Measurements from ENCODE around the gene ZNF200. TPM values are rescaled to one million over a fixed set of nuclear protein-coding genes. Genes with fewer than 3 reads are reported as not detected.

Gene ZNF200
- total RNA-seq, 2 experiments from 2014 or later: 8.7 to 9.6 TPM

DNA sequence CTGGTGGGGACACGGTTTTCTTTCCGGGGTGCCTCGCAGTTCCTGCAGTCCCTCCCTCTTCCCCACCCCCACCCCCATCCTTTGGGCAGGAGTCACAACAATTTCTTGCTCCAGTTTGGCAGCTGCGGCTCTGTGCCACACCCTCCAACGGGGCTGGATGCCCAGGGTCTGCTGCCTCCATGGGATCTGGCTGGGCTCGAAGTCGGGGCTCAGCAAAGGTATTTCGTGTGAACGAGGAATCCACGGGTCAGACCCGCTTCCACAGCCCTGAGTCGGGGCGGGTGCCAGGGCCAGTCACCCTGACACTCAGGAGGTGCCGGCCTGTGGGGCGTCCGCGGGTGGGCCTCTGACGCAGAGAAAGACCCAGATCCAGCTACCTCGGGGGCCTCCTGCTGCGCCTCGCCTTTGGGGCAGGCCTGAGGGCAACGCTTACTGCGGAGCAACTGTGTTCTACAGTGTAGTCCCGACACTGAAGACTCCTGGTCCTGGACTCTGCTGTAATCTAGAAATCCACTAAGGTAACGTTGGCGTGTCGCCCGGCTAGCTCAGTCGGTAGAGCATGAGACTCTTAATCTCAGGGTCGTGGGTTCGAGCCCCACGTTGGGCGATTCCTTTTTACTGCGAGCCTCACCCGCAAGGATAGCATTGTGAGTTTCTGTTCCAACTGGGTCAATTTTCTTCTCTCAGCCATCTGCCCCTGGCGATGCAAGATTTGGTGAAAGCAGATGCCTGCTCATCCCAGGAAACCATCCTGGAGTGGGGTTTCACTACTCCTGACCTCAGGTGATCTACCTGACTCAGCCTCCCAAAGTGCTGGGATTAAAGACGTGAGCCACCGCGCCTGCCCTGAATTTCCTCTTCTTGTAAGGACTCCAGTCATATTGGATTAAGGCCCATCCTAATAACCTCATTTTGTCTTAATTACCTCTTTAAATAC lies 59.5 kb downstream of the ZNF200 start:
- TF ChIP-seq, protein P1, sequence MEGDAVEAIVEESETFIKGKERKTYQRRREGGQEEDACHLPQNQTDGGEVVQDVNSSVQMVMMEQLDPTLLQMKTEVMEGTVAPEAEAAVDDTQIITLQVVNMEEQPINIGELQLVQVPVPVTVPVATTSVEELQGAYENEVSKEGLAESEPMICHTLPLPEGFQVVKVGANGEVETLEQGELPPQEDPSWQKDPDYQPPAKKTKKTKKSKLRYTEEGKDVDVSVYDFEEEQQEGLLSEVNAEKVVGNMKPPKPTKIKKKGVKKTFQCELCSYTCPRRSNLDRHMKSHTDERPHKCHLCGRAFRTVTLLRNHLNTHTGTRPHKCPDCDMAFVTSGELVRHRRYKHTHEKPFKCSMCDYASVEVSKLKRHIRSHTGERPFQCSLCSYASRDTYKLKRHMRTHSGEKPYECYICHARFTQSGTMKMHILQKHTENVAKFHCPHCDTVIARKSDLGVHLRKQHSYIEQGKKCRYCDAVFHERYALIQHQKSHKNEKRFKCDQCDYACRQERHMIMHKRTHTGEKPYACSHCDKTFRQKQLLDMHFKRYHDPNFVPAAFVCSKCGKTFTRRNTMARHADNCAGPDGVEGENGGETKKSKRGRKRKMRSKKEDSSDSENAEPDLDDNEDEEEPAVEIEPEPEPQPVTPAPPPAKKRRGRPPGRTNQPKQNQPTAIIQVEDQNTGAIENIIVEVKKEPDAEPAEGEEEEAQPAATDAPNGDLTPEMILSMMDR (IDR thresholded peaks at IDR 0.05): no peak
- no peaks in the 10 kb centered on the region for H3K9me3 Mint-ChIP-seq
- no peak overlapping the region for H3K27ac Mint-ChIP-seq
- H3K36me3 Mint-ChIP-seq (ENCODE audit: low read depth): no peaks in the 10 kb centered on the region
- CTCF ChIA-PET: no interaction called here
- ATAC-seq (no peak), DNase-seq (peak; percentile 77)
- H3K4me3 Mint-ChIP-seq: peak overlapping the region; percentile 60
- H3K4me1 Mint-ChIP-seq (ENCODE audit: low read depth): peaks cover 34% of the 10 kb centered on the region
- POLR2A ChIA-PET: no interaction called here
- intact Hi-C loops (cut with micrococcal nuclease): no loop called here
- H3K27me3 Mint-ChIP-seq: peaks cover 52% of the 10 kb centered on the region

DNA sequence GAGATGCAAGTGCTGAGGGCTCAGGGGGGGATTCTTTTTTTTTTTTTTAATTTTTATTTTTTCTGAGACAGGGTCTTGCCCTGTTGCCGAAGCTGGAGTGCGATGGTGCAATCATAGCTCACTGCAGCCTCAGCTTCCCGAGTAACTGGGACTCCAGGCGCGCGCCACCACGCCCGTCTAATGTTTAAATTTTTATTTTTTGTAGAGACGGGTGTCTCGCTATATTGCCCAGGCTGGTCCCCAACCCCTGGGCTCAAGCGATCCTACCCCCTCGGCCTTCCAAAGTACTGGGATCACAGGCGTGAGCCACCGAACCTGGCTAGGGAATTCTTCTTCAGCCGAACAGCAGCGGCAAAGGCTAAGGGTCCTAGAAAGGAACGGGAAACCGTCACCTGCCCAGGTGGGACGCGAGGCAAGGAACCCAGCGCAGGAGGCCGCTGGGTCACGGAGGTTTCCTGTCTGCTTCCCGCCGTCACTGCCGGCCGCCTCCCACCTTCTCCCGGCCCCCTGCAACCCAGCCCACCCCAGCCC lies 60.3 kb downstream of the ZNF200 start:
- DNase-seq (no peak), ATAC-seq (no peak)
- peak overlapping the region; percentile 70 for H3K4me3 Mint-ChIP-seq
- H3K4me1 Mint-ChIP-seq (ENCODE audit: low read depth): peaks cover 34% of the 10 kb centered on the region
- intact Hi-C loops (cut with micrococcal nuclease): no loop called here
- no peaks in the 10 kb centered on the region for H3K36me3 Mint-ChIP-seq (ENCODE audit: low read depth)
- TF ChIP-seq, protein P1 (IDR thresholded peaks at IDR 0.05): peak; percentile 31
- H3K27ac Mint-ChIP-seq: peak overlapping the region; percentile 43
- ChIA-PET POLR2A (interaction anchor here (1.0 kb wide), 1 partner anchor 131 kb away, joined by 3 read pairs; the partner anchor contains the start of genes TIGD7 and ZNF75A), CTCF (interaction anchor here (1.4 to 2.0 kb wide), 2 partner anchors 13 to 93 kb away, joined by 6 read pairs; no protein-coding TSS in a partner anchor)
- H3K9me3 Mint-ChIP-seq: no peaks in the 10 kb centered on the region
- H3K27me3 Mint-ChIP-seq: peaks cover 49% of the 10 kb centered on the region

DNA sequence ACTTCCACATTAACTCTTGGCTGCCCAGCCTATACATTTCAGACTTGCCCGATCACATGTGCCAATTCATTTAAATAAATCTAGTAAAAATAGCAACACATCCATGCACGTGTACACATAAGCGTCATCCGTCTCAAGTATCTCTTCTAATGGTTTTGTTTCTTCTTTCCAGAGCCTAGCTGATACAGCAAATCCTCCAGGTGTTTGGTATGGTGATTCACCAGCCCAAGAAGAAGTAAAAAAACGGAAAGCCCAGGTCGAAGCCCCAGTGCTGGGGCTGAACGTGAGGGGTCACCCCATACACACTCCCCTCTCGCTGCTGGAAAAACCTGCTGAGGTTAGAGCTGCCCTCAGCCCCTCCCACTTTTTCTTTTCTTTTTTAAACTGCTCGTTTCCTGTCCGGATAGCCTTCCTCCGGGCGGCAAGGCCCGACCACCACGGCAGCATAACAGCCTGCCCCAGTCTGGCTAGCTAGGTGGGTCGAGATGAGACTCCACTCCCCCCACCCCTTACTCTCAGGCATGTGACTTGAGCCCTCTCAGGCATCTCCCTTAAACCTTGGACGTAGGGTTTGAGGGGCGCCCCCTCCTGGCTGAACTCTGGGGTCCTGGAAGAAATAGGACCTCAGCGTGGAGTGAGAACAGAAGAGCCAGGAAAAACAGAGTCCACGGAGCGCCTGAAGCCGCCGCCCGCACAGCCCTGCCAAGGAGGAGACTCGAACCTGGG lies 60.9 kb downstream of the ZNF200 start:
- DNase-seq (peak; percentile 71), ATAC-seq (peak; percentile 28)
- Mint-ChIP-seq H3K4me3 (peak overlapping the region; percentile 70), H3K27me3 (peaks cover 45% of the 10 kb centered on the region), H3K27ac (peak overlapping the region; percentile 43), H3K36me3 (ENCODE audit: low read depth) (no peaks in the 10 kb centered on the region), H3K4me1 (ENCODE audit: low read depth) (peaks cover 34% of the 10 kb centered on the region), H3K9me3 (no peaks in the 10 kb centered on the region)
- intact Hi-C loops (cut with micrococcal nuclease): no loop called here
- TF ChIP-seq, protein P1 (IDR thresholded peaks at IDR 0.05): peak; percentile 68
- ChIA-PET POLR2A (interaction anchor here (0.9 to 1.3 kb wide), 3 partner anchors 10 to 191 kb away, joined by 3 read pairs; partner anchors contain the start of genes TIGD7 and ZNF75A), CTCF (interaction anchor here (1.0 to 2.0 kb wide), 6 partner anchors 9 to 142 kb away, joined by 3 to 12 read pairs (median 6); no protein-coding TSS in a partner anchor)

Other genes starting within 250 kb of the ZNF200 start
- not detected for gene CLDN9, start 222.2 kb downstream of the ZNF200 start, total RNA-seq
- gene CLDN6, start 217.0 kb downstream of the ZNF200 start, total RNA-seq: not detected
- 10 to 100 TPM; 11.8 to 13.5 TPM for gene TNFRSF12A, start 214.8 kb downstream of the ZNF200 start, total RNA-seq
- 10 to 100 TPM; 24.2 to 24.8 TPM for gene HCFC1R1, start 211.2 kb downstream of the ZNF200 start, total RNA-seq
- 10 to 100 TPM; 55.4 to 56.6 TPM for gene THOC6, start 211.1 kb downstream of the ZNF200 start, total RNA-seq
- gene BICDL2, start 198.2 kb downstream of the ZNF200 start, total RNA-seq: under 1 TPM; 0.77 to 0.92 TPM
- gene MMP25, start 188.6 kb downstream of the ZNF200 start, total RNA-seq: 1 to 10 TPM; 1.1 to 1.5 TPM
- 100 to 1,000 TPM; 971 to 974 TPM for gene IL32, start 169.5 kb downstream of the ZNF200 start, total RNA-seq
- under 1 TPM; 0.09 to 0.25 TPM for gene ZSCAN10, start 135.9 kb downstream of the ZNF200 start, total RNA-seq
- gene ZNF205, start 122.6 kb downstream of the ZNF200 start, total RNA-seq: not detected
- 1 to 10 TPM; 6.1 to 7.5 TPM for gene ZNF213, start 100.1 kb downstream of the ZNF200 start, total RNA-seq
- gene OR1F1, start 47.0 kb downstream of the ZNF200 start, total RNA-seq: not detected
- gene MEFV, start 21.5 kb upstream of the ZNF200 start, total RNA-seq: not detected
- 10 to 100 TPM; 19.5 to 22.0 TPM for gene ZNF263, start 48.3 kb upstream of the ZNF200 start, total RNA-seq
- 1 to 10 TPM; 4.0 to 4.7 TPM for gene TIGD7, start 70.3 kb upstream of the ZNF200 start, total RNA-seq
- 10 to 100 TPM; 21.2 to 21.7 TPM for gene ZNF75A, start 70.3 kb upstream of the ZNF200 start, total RNA-seq
- not detected for gene OR2C1, start 120.7 kb upstream of the ZNF200 start, total RNA-seq
- gene ZSCAN32, start 165.8 kb upstream of the ZNF200 start, total RNA-seq: 10 to 100 TPM; 13.2 to 15.6 TPM
- gene ZNF174, start 166.1 kb upstream of the ZNF200 start, total RNA-seq: 1 to 10 TPM; 6.7 to 6.9 TPM
- 1 to 10 TPM; 1.6 to 1.8 TPM for gene ZNF597, start 208.3 kb upstream of the ZNF200 start, total RNA-seq
- gene NAA60, start 208.5 kb upstream of the ZNF200 start, total RNA-seq: 10 to 100 TPM; 24.6 TPM

Data from activated CD8-positive, alpha-beta T cell treated with anti-CD3 and anti-CD28 coated beads for 36 hours (primary cell).